ACC112 (cell line): ENCODE data around the gene KHDRBS1.
"Not testable (repeated sequence)": the region's sequence is repeated elsewhere in the genome, so short reads cannot be mapped to it uniquely, and the experiment has no call there.

Experiments
- H2AFZ ChIP-seq: fragments of 200-600 bp; sonication (generic); one replicate; pipeline ENCODE4 v1.6.0; 2017; ENCODE audit warnings: antibody characterized with exemption, low read length; ENCODE audit not compliant: unreplicated experiment
- H3K27ac ChIP-seq: fragments of 200-600 bp; sonication (generic); 2 replicates; pipeline ENCODE4 v1.5.1; 2014; ENCODE audit warnings: low read depth, mild to moderate bottlenecking, antibody characterized with exemption, low read length, moderate library complexity
- H3K27me3 ChIP-seq: fragments of 200-600 bp; sonication (generic); 2 replicates; pipeline ENCODE4 v1.6.1; 2014; ENCODE audit warnings: mild to moderate bottlenecking, antibody characterized with exemption, low read length, moderate library complexity, mixed read lengths; ENCODE audit not compliant: insufficient read depth
- H3K36me3 ChIP-seq: fragments of 200-600 bp; sonication (generic); 2 replicates; pipeline ENCODE4 v1.6.1; 2016; ENCODE audit warnings: mild to moderate bottlenecking, antibody characterized with exemption, low read length, moderate library complexity, mixed read lengths; ENCODE audit not compliant: insufficient read depth
- H3K4me1 ChIP-seq: fragments of 200-600 bp; sonication (generic); one replicate; pipeline ENCODE4 v1.6.1; 2016; ENCODE audit warnings: low read length, mixed read lengths; ENCODE audit not compliant: insufficient read depth, unreplicated experiment, control insufficient read depth
- H3K4me3 ChIP-seq: fragments of 200-600 bp; sonication (generic); 2 replicates; pipeline ENCODE4 v1.5.1; 2014; ENCODE audit warnings: mild to moderate bottlenecking, low read depth, low read length
- H3K79me2 ChIP-seq: fragments of 200-600 bp; sonication (generic); one replicate; pipeline ENCODE4 v1.6.0; 2016; ENCODE audit warnings: low read length; ENCODE audit not compliant: control insufficient read depth, unreplicated experiment, insufficient read depth

The KHDRBS1 gene

GRCh38 chr1:32074841-32075240 is 61.2 kb downstream of the KHDRBS1 start:
- H3K4me1 ChIP-seq: peaks cover 31% of the 10 kb centered on the region
- peaks cover 9% of the 10 kb centered on the region for H3K36me3 ChIP-seq
- no peak overlapping the region; the same call in 1 of the 2 replicates for H3K4me3 ChIP-seq
- H3K79me2 ChIP-seq: peaks cover 30% of the 10 kb centered on the region
- H2AFZ ChIP-seq: no peak overlapping the region
- H3K27ac ChIP-seq: peak overlapping the region; percentile 24; the same call in 1 of the 2 replicates
- H3K27me3 ChIP-seq: no peaks in the 10 kb centered on the region

DNA sequence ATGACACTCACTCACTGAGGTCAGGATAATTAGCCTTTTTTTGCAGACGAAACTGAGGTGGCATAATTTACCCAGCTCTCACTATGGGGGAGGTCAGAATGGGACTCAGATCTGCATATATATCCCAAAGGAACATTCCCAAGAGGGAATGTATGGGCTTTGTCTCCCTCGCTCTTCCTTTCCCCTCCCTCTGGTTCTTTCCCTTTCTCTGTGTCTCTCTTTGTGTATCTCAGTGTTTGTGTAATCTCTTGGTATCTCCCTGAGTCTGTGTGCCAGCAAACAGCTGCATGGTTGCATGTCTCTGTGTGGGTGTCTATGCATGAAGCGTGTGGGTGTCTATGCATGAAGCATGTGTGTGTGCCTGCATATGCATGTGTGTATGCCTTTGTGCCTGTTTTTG is 63.8 kb downstream of the KHDRBS1 start:
- H3K79me2 ChIP-seq: peaks cover 30% of the 10 kb centered on the region
- H3K36me3 ChIP-seq: peaks cover 15% of the 10 kb centered on the region
- no peaks in the 10 kb centered on the region for H3K27me3 ChIP-seq
- no peak overlapping the region for H3K4me3 ChIP-seq
- H2AFZ ChIP-seq: no peak overlapping the region
- H3K4me1 ChIP-seq: peaks cover 27% of the 10 kb centered on the region
- H3K27ac ChIP-seq: no peak overlapping the region

GRCh38 chr1:32082022-32082421 is 68.4 kb downstream of the KHDRBS1 start:
- Histone ChIP-seq H3K4me3 (no peak overlapping the region), H2AFZ (no peak overlapping the region), H3K27me3 (no peaks in the 10 kb centered on the region), H3K4me1 (peaks cover 3% of the 10 kb centered on the region), H3K27ac (no peak overlapping the region), H3K36me3 (peaks cover 18% of the 10 kb centered on the region), H3K79me2 (peaks cover 6% of the 10 kb centered on the region)

DNA sequence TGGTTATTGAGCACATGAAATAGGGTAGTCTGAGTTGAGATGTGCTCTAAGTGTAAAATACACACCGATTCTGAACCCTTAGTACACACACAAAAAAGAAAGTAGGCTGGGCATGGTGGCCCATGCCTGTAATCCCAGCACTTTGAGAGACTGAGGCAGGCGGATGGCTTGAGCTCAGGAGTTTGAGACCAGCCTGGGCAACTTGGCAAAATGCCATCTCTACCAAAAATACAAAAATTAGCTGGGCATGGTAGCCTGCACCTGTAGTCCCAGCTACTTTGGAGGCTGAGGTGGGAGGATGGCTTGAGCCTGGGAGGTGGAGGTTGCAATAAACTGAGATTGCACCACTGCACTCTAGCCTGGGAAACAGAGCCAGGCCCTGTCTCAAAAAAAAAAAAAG is 72.7 kb downstream of the KHDRBS1 start:
- H2AFZ ChIP-seq, H3K27me3 ChIP-seq: not testable (repeated sequence)

DNA sequence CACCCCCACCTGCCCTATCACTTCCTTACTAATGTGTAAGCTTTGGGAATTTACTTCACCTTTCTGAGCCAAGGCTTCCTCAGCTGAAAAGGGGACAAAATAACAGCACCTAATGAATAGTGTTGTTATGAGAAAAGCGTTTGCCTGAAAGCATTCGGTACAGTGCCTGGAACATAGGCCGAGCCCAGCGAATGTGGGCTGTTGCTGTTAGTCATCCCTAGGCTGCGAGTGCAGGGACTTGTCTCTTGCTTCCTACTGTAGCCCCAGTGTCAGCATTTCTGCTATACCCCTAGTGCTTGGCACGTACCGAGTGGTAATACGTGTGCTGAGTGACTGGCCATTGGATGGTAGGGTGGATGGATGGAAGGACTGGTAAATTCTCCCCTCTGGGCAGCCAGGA is 77.5 kb downstream of the KHDRBS1 start:
- Histone ChIP-seq H3K4me3 (no peak overlapping the region), H3K27ac (no peak overlapping the region), H3K4me1 (no peaks in the 10 kb centered on the region), H2AFZ (no peak overlapping the region), H3K27me3 (no peaks in the 10 kb centered on the region), H3K36me3 (peaks cover 17% of the 10 kb centered on the region; the same call in 1 of the 2 replicates), H3K79me2 (no peaks in the 10 kb centered on the region)

More for the DNA sequence above, 72.7 kb downstream of the KHDRBS1 start:
- H3K79me2 ChIP-seq, H3K27ac ChIP-seq, H3K4me1 ChIP-seq, H3K4me3 ChIP-seq: not testable (repeated sequence)
- peaks cover 17% of the 10 kb centered on the region; the same call in 1 of the 2 replicates for H3K36me3 ChIP-seq

DNA sequence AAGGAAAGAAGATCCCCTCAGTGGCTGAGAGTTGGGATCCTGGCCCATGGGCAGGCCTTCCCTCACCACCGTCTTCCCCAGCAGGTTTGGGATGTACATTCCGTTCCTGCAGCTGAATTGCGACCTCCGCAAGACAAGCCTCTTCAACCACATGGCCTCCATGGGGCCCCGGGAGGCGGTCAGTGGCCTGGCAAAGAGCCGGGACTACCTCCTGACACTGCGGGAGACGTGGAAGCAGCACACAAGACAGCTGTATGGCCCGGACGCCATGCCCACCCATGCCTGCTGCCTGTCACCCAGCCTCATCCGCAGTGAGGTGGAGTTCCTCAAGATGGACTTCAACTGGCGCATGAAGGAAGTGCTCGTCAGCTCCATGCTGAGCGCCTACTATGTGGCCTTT is 77.9 kb downstream of the KHDRBS1 start:
- H2AFZ ChIP-seq: no peak overlapping the region
- no peak overlapping the region for H3K4me3 ChIP-seq
- H3K27me3 ChIP-seq: no peaks in the 10 kb centered on the region
- H3K36me3 ChIP-seq: peaks cover 18% of the 10 kb centered on the region; the same call in 1 of the 2 replicates
- no peaks in the 10 kb centered on the region for H3K79me2 ChIP-seq
- no peaks in the 10 kb centered on the region for H3K4me1 ChIP-seq
- no peak overlapping the region for H3K27ac ChIP-seq
